EL (cell line): ENCODE results near the gene TKTL1.
"Not testable (repeated sequence)": the region's sequence is repeated elsewhere in the genome, so short reads cannot be mapped to it uniquely, and the experiment has no call there.

Experiments
- DNase-seq: peaks from one replicate; pipeline ENCODE4 v3.0.0-alpha.2; 2016

The TKTL1 gene

GRCh38 chrX:154310616-154311536 is 15.3 kb downstream of the TKTL1 start:
- DNase-seq, result peak; percentile 16

GRCh38 chrX:154312116-154312515 is 16.5 kb downstream of the TKTL1 start:
- DNase-seq, result no peak

- no peak for DNase-seq
These were observed 17.6 kb downstream of the TKTL1 start for GRCh38 chrX:154313147-154313546.

GRCh38 chrX:154315416-154315815 is 19.8 kb downstream of the TKTL1 start:
- no peak for DNase-seq

GRCh38 chrX:154317391-154317995 is 21.9 kb downstream of the TKTL1 start:
- peak; percentile 12 for DNase-seq

- no peak for DNase-seq
These were observed 24.8 kb downstream of the TKTL1 start for GRCh38 chrX:154320406-154320805.

GRCh38 chrX:154321152-154321551 is 25.6 kb downstream of the TKTL1 start:
- DNase-seq, result no peak

GRCh38 chrX:154321594-154321993 is 26.0 kb downstream of the TKTL1 start:
- no peak for DNase-seq

GRCh38 chrX:154322890-154323289 is 27.3 kb downstream of the TKTL1 start:
- no peak for DNase-seq

- no peak for DNase-seq
These were observed 27.9 kb downstream of the TKTL1 start for GRCh38 chrX:154323537-154323936.

GRCh38 chrX:154325541-154325940 is 29.9 kb downstream of the TKTL1 start:
- peak; percentile 43 for DNase-seq

- peak; percentile 14 for DNase-seq
These were observed 31.6 kb downstream of the TKTL1 start for GRCh38 chrX:154327038-154327820.

GRCh38 chrX:154328646-154329045 is 33.1 kb downstream of the TKTL1 start:
- no peak for DNase-seq

GRCh38 chrX:154329294-154329693 is 33.7 kb downstream of the TKTL1 start:
- no peak for DNase-seq

- no peak for DNase-seq
These were observed 37.0 kb downstream of the TKTL1 start for GRCh38 chrX:154332561-154332960.

GRCh38 chrX:154333116-154333515 is 37.5 kb downstream of the TKTL1 start:
- no peak for DNase-seq

- DNase-seq, result no peak
These were observed 38.3 kb downstream of the TKTL1 start for GRCh38 chrX:154333837-154334271.

- DNase-seq, result no peak
These were observed 38.9 kb downstream of the TKTL1 start for GRCh38 chrX:154334496-154334895.

GRCh38 chrX:154341399-154342298 is 46.1 kb downstream of the TKTL1 start:
- DNase-seq, result not testable (repeated sequence)

- DNase-seq, result not testable (repeated sequence)
These were observed 47.5 kb downstream of the TKTL1 start for GRCh38 chrX:154343063-154343462.

GRCh38 chrX:154343620-154344019 is 48.0 kb downstream of the TKTL1 start:
- not testable (repeated sequence) for DNase-seq

- peak; percentile 40 for DNase-seq
These were observed 52.5 kb downstream of the TKTL1 start for GRCh38 chrX:154348114-154348531.
